ENCODE results near the gene TOX2. TPM values are rescaled to one million over a fixed set of nuclear protein-coding genes. Genes with fewer than 3 reads are reported as not detected.

The TOX2 gene
- total and polyA plus RNA-seq, 10 donors = 1.1 to 6.4 (median 5.0) TPM

DNA sequence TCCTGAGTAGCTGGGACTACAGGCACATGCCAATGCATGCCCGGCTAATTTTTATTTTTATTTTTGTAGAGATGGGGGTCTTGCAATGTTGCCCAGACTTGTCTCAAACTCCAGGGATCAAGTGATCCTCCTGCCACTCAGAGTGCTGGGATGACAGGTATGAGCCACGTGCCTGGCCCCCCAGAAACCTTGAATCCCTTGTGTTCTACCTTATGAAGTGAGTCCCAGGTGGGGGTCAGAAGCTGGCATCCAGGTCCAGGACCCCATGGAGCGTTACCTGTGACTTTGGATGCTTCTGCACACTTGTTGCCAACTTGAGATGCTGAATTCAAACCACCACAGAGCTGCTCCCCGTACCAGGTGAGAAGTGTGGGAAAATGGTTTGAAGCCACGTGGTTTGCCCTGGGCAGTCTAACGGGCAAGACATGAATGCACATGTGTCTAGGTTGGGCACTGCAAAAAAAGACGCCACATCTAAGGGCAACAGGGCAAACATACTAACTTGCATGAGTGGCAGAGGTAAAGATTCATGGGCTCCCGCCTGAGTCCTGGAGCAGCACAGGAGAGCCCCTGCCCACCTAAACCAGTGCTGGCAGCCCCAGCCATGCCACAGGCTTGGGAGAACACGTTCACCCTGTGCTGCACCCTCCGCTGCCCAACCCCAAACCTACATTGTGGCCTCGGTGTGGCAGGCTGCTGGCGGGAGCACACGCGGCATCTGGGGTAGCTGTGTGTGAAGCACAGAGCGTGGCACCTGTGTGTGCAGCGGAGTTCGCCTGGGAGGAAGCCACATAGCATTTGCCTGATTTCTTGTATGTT, 171.2 kb downstream of the TOX2 start:
- intact Hi-C loops (cut with DNase I; ENCODE audit: low total_unique reads) = loop anchor here (10.0 kb wide), 1 partner anchor 631 kb away; the partner anchor contains the start of gene SRSF6
- 73 to 86% (median 77%) methylated on average over 16 to 17 of the region's 17 CpGs for WGBS, 5 donors

DNA sequence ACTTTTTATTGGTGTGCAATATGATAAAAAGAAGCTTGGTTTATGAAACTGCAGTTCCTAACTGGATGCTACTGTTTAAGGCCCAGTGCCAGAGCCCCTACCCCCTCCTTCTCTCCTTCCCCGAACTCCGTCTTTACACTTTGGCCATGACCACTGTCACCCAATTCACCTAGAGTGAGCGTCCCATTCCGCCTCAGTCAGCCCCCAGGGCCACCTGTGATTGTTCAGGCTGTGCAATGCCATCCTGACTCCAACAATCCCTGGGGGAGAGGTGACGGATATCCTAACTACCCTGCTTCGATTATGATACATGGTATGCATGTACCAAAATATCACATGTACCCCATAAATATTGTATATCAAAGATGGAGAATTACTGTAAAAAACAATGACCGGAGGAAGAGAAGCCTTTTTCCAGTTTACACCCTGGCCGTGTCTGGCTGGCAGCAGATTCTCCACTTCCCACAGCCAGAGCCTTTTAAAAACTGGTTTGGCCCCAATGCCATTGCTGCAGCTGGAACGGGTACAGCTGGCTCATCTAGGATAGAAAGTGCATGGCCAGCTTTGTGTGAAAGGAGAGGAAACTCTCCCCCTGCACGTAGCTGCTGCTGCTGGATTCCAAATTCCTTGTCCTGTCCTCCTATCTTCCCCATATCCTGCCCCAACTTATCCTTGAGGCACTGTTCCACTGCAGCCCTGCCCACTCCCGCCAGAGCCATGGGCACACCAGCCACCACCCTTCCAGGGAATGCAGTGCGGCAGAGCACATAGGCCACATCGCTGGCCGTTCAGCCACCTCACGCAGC, 172.6 kb downstream of the TOX2 start:
- H3K4me1 ChIP-seq = no peaks in the 10 kb centered on the region
- no peak overlapping the region for H3K4me3 ChIP-seq
- H3K36me3 ChIP-seq = no peaks in the 10 kb centered on the region
- TF ChIP-seq, protein P1, sequence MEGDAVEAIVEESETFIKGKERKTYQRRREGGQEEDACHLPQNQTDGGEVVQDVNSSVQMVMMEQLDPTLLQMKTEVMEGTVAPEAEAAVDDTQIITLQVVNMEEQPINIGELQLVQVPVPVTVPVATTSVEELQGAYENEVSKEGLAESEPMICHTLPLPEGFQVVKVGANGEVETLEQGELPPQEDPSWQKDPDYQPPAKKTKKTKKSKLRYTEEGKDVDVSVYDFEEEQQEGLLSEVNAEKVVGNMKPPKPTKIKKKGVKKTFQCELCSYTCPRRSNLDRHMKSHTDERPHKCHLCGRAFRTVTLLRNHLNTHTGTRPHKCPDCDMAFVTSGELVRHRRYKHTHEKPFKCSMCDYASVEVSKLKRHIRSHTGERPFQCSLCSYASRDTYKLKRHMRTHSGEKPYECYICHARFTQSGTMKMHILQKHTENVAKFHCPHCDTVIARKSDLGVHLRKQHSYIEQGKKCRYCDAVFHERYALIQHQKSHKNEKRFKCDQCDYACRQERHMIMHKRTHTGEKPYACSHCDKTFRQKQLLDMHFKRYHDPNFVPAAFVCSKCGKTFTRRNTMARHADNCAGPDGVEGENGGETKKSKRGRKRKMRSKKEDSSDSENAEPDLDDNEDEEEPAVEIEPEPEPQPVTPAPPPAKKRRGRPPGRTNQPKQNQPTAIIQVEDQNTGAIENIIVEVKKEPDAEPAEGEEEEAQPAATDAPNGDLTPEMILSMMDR (IDR thresholded peaks at IDR 0.05 in 8 of 11, conservative IDR thresholded peaks at IDR 0.05 in 3 of 11) = no peak
- TF ChIP-seq POLR2AphosphoS5 (IDR thresholded peaks at IDR 0.05) = no peak
- no peak for TF ChIP-seq POLR2A (IDR thresholded peaks at IDR 0.05)
- no peaks in the 10 kb centered on the region for H3K9me3 ChIP-seq
- 77 to 89% (median 84%) methylated on average over 15 of the region's 15 CpGs for WGBS, 5 donors
- peaks cover 0 to 9% (median 0%) of the 10 kb centered on the region in 7 donors for H3K27me3 ChIP-seq (replicated peaks in 1 of 7)
- intact Hi-C loops (cut with DNase I; ENCODE audit: low total_unique reads) = loop anchor here (10.0 kb wide), 1 partner anchor 632 kb away; the partner anchor contains the start of gene SRSF6
- H3K27ac ChIP-seq = no peak overlapping the region
- no peak for DNase-seq

More for the DNA sequence above, 171.2 kb downstream of the TOX2 start:
- Histone ChIP-seq H3K27ac (no peak overlapping the region), H3K36me3 (no peaks in the 10 kb centered on the region), H3K4me1 (peaks cover 0 to 3% (median 0%) of the 10 kb centered on the region in 6 donors), H3K27me3 (replicated peaks in 1 of 7) (peaks cover 0 to 7% (median 0%) of the 10 kb centered on the region in 7 donors), H3K4me3 (no peak overlapping the region), H3K9me3 (no peaks in the 10 kb centered on the region)
- TF ChIP-seq POLR2AphosphoS5 (IDR thresholded peaks at IDR 0.05) (no peak), POLR2A (IDR thresholded peaks at IDR 0.05) (no peak)
- TF ChIP-seq, protein P1 (IDR thresholded peaks at IDR 0.05 in 8 of 11, conservative IDR thresholded peaks at IDR 0.05 in 3 of 11) = no peak
- no peak for DNase-seq

DNA sequence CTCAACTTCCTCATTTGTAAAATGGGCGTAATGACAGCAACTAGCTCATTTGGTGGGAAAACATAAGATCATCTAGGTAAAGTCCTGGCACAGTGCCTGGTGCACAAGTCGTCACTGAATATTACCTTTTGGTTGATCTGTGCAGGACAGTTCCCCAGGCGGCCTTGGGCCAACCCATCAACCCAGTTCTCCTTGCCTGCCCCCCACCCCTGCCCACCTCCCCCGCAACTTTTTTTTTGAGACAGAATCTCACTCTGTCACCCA, 173.1 kb downstream of the TOX2 start:
- intact Hi-C loops (cut with DNase I; ENCODE audit: low total_unique reads) = loop anchor here (10.0 kb wide), 1 partner anchor 633 kb away; the partner anchor contains the start of gene SRSF6
- WGBS, 5 donors = 78 to 91% (median 87%) methylated on average over 4 of the region's 4 CpGs
- Histone ChIP-seq H3K27ac (no peak overlapping the region), H3K27me3 (replicated peaks in 1 of 7) (peaks cover 0 to 14% (median 0%) of the 10 kb centered on the region in 7 donors), H3K4me3 (no peak overlapping the region), H3K9me3 (no peaks in the 10 kb centered on the region), H3K4me1 (no peaks in the 10 kb centered on the region), H3K36me3 (no peaks in the 10 kb centered on the region)
- TF ChIP-seq POLR2AphosphoS5 (IDR thresholded peaks at IDR 0.05) (no peak), POLR2A (IDR thresholded peaks at IDR 0.05) (no peak)
- TF ChIP-seq, protein P1 (IDR thresholded peaks at IDR 0.05 in 8 of 11, conservative IDR thresholded peaks at IDR 0.05 in 3 of 11) = no peak
- DNase-seq = no peak
